Fibroblast of skin of left biceps (primary cell): ENCODE results near the gene AP3B1.
A peak's percentile ranks its signal among the peaks of the same experiment; 100 is the strongest.

ENCODE experiments used
- DNase-seq, 2 experiments: peaks; one replicate each; pipeline ENCODE4 v3.0.0-alpha.2; 2013; ENCODE audit warnings: low read depth in 2 of 2

Gene AP3B1

DNA sequence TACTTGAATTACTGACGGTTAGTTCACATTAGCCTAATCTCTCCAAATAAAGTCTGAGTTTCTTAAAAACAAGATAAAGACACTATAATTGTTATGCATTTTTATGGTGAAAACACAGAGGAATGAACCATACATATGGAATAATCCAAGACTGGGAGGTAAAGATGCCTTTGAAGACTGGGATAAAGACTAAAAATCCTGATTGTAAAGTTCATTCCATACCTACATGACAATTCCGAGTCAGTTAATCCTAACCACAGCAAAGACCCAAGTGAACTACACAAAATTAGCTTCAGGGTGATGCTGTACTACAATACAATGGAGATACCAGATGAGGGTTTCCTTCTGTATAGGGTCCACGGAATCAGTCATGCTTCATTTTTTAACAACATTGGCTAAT, 6.3 kb downstream of the AP3B1 start:
- no peak for DNase-seq

DNA sequence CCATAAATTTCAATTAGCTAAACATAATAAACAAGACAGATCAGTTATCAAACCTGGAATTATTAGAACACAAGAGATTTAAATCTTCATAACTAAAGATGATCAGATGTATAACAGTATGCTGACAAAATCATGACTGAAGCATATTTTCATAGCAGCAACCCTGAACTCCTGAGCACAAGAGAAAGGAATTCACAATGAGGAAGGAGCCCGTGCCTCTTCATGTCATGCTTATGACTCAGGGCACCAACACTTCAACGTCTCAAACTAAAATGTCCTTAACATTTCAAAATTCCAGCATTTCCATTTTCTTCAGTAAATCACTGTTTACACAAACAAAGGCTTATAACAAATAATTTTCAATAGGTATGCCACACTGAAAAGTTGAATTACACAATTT, 6.7 kb downstream of the AP3B1 start:
- DNase-seq: peak; percentile 41 to 48

DNA sequence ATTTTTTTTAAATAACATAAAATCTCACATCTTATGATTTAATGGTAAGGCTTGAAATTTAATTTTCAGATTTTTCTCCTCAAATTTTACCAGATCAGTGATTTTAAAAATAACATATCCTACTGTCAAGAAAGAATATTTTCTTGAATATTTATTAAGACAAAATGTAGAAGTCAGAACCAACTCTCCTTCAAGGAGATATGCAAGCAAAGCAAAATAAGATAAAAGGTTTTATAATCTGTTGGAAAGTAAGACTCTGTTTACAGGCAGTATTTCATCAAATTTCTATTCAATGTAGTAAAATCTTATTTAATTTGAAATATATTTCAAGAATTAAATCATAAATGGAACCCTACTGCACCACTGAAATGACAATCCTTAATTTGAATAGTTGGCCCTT, 7.3 kb downstream of the AP3B1 start:
- no peak for DNase-seq

DNA sequence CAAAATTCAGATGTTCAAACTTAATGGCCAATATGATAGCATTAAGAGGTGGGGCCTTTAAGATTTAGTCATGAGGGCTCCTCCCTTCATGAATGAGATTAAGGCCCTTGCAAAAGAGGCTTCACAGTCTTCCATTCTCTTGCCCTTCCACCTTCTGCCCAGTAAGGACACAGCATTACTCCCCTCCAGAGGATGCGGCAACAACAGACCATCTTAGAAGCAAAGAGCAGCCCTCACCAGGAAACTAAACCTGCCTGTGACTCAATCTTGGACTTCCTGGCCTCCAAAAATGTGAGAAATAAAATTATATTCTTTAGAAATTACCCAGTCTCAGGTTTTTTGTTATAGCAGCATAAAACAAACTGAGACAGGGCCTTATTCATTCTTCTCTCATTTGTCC, 8.2 kb downstream of the AP3B1 start:
- no peak for DNase-seq

DNA sequence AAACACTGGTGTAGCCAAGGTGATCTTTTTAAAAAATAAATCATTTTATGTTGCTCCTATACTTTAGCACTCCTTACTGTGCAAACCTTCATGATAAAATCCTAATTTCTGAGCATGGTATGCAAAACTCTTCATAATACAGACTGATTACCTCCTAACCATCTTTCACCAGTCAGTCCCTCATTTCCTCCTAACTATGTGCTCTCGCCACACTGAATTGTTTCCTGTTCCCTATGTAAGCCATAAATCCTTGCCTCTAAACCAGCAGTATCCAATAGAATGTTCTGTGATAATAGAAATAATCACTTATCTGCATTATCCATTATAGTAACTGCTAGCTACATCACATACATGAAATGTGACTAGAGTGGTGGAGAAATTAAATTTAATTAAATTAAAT, 10.7 kb downstream of the AP3B1 start:
- no peak for DNase-seq

DNA sequence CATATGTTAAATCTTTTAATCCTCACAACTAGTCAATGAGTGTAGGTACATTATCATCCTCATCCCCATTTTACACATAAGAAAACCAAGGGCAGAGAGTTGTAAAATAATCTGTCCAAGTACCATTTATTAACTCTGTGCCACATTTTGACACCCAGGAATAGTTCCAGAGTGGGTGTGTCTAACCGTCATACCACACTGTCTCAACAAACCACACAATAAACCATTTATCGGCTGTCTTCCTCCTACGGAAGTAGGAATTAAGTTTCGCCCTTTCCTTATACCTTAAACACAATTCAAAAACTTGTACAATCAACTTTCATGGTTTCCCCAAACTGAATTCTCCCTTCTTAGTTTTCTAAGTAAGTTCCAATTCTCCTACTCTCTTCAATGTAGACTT, 11.4 kb downstream of the AP3B1 start:
- DNase-seq: no peak

DNA sequence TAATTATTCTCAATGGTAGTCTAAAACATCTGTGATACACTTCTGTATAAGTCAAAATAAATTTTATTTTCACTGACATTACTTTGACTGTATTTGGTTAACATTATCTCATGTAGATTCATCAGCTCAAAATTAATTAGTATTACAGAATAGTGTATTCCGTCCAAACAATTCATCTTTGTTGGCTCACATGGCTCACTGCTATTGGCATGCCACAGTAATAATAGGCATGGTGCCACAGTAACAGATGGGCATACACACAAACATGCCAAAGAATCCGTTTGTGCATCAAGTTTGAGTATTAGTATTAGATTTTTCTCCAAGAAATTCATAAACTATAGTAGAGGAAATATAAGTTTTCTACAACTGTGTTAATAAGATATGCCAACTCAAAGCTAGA, 14.2 kb downstream of the AP3B1 start:
- DNase-seq: no peak

DNA sequence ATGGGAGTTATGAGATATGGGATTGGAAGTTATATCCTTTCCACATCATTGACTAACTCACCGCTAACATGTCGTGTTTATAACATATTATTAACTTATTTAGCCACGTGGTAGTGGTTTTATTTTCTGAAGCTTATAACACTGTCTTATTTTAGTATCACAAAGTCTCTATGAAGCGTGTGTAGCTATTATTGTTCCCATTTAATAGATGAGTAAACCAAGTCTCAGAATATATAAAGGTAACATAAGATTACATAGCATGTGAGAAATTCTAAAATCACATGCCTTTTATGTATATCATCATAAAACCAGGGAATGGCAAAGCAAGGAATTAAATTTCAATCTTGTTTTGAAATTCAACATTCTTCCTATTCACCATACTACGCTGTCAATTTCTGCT, 15.3 kb downstream of the AP3B1 start:
- no peak for DNase-seq

DNA sequence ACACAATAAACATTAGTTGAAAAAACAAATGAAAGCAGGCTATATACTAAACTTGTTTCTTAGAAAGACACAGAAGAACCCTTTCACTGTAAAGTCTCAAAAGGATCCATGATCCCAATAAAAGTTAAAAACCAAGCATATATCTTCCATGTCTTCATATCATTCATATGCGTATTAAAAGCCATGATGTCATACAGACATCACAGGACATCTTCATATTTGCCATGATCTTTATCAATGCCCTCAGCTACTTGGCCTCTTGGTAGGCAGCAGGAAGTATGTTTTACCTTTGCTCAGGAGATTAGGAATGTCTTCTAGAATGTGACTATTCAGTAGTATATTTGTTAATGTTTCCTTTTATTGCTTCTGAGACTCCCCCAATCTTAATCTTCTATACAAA, 16.8 kb downstream of the AP3B1 start:
- DNase-seq: no peak

DNA sequence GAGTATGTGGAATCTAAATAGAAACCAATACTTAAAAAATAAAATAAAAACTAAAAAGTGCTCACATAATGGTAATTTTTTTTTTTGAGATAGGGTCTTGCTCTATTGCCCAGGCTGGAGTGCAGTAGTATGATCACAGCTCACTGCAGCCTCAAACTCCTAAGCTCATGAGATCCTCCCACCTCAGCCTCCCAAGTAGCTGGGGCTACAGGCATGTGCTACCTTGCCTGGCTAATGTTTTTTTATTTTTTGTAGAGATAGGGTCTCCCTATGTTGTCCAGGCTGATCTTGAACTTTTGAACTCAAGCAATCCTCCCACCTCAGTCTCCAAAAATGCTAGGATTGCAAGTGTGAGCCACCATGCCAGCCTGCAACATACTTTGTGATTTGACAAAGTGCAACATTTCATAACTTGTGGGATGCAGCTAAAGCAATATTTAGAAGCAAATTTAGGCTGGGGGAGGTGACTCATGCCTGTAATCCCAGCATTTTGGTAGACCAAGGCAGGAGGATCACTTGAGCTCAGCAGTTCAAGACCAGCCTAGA, 18.4 kb downstream of the AP3B1 start:
- DNase-seq: no peak

DNA sequence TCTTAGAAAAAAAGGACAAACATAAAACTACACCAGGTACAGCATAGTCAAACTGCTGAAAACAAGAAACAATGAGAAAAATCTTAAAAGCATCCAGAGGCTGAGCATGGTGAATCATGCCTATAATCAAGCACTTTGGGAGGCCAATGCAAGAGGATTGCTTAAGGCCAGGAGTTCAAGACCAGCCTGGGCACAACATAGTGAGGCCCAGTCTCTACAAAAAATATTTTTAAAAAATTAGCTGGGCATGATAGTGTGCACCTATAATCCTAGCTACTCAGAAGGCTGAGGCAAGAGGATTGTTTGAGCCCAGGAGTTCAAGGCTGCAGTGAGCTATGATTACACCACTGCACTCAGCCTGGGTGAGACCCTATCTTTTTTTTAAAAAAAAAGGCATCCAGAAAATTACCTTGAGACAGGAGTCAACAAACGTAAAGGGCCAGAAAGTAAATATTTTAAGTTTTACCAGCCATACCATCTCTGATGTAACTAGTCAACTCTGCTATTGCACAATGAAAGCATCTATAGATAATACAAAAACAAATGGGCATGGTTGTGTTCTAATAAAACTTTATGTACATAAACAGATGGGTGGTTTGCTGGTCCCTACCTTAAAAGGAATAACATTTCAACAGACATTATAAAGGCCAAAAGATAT, 19.8 kb downstream of the AP3B1 start:
- no peak for DNase-seq

DNA sequence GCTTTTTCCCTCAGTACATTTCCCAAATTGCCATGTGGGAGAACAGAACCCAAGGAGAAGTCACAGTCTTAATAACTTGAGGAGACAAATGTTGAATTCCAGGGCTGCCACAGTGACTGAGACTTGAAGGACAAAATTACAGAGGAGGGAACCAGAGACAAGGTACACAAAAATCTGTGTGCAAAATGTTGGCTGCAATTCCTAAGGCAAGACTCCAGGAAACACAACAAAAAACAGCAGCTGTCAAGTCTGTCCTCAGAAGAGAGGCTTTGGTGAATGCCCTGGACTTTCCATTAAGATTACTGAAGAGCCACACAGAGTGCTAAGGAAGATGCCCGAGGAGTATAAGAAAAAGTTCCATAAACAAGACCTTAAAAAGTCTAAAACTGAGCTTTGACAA, 21.1 kb downstream of the AP3B1 start:
- DNase-seq: no peak

DNA sequence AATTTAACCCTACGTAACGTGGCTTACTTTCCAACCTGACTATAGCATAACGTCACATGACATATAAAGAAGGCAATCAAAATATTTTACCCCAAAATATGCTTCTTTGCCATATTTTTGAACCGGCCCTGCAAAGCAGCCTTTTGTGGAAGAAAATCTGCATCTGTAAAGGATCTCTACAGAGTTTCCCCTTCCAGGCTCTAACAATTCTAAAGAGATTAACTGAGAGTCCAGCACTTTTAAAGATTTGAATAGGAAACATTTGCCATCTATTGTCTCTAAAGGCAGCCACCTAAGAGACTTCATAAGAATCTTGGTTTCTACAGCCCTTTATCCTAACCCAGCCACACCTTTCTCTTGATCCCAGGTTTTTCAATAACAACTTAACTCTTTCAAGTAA, 22.7 kb downstream of the AP3B1 start:
- no peak for DNase-seq

DNA sequence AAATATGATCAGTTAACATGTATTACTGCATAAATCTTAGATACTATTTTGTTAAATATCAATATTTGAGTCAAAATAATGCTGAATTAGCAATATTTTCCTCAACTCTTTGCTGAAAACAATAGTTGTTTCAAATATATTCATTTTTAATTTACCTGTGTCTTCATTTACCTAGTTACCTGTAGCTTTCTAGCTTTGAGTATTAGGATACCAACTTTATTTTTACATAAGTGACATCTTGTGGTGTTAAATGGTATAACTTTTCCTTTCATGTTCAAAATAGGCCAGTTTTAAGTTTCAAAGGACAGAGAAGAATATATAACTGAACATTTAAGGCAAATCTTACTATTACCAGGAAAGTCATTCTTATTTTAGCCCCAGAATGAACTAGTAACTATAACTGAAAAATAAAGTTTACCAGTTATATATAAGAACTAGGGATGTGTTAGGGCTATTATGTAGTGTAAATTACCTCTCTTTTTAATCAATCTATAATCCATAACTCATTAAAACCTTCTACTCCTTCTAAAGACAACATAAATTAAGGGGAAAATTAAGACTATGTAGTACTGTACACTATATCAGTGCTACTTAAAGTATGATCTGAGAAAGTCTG, 25.3 kb downstream of the AP3B1 start:
- DNase-seq: no peak

DNA sequence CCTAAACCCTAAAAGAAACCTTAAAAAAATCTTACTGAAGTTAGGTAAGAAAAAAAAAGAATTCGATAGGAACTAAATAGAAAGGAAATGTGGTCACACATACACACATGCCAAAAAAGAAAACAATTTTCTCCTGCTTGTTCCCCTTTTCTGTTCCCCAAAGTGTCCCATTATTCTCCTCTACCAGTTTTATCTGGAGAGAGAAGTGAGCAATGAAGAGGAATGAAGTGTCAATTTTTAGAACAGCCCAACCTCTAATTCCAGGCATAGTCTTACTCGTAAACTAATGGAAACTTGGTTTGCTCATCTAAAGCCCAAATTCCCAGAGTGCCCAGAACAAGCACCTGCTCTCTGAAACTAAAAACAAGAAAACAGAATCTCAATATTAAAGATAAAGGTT, 26.1 kb downstream of the AP3B1 start:
- no peak for DNase-seq

DNA sequence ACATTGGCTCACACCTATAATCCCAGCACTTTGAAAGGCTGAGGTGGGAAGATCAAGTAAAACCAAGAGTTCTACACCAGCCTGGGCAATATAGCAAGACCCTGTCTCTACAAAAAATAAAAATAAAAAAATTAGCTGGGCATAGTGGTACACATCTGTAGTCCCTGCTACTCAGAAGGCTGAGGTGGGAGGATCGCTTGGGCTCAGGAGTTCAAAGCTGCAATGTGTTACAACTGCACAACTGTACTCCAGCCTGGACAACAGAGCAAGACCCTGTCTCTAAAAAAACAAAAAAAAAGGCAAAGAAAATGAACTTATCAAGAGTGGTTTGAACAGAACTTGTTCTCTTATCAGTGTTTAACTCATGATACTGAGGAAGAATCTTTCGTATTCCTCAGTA, 29.3 kb downstream of the AP3B1 start:
- no peak for DNase-seq

DNA sequence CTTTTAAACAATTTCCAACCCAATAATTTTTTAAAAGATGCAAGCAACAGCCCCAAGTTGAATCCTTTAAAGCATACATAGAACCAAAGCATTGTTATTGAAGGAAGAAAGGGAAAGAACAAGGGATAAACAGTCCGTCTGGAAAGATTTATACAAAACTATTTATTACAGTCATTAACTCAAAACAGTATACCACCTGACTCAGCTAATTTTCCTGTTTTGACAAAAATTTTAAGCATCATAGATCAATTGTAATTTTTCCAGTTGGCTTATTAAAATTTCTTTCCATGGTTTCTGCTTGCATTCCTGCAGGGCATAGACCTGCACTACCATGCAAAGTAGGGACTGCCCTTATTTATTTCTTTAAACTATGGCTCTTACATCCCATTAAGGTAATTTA, 29.9 kb downstream of the AP3B1 start:
- no peak for DNase-seq

DNA sequence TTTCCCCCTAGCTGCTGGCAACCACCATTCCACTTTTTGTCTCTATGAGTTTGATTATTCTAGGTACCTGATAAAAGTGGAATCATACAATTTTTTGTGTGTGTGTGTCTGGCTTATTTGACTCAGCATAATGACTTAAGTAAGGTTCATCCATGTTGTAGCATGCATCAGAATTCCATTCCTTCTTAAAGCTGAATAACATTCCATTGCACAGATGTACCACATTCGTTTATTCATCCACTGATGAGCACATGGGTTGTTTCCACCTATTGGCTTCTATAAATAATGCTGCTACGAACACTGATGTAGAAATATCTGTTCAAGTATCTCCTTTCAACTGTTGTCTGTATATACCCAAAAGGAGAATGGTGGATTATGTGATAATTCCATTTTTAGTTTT, 33.7 kb downstream of the AP3B1 start:
- DNase-seq: no peak

DNA sequence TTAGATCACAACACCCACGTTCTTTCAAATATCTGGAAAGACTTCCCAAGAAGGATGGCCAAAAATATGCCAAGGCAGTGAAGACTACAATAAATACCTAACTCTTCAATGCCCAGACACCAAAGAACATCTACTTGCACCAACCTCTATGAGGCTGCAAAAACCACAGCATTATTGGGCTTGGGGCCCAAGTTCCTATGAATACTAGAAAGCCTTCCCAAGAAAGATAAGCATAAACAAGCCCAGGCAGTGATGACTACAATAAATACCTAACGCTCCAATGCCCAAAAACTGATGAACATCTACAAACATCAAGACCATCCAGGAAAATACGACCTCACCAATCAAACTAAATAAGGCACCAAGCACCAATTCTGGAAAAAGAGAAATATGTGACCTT, 41.3 kb downstream of the AP3B1 start:
- no peak for DNase-seq

DNA sequence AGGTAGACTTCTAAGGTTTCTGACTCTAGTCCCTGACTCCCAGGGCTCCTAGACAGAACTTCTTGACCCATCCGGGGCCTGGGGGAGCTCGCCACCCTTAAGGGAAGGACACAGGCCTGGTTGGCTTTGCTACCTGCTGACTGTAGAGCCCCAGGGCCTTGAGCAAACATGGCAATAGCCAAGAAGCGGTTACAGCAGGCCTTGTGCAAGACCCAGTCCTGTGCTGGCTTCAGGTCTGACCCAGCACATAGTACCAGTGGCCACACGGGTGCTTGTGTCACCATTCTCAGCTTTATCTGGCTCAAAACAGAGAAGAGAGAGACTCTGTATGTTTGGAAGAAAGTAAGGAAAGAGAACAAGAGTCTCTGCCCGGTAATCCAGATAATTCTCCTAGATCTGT, 41.8 kb downstream of the AP3B1 start:
- no peak for DNase-seq

DNA sequence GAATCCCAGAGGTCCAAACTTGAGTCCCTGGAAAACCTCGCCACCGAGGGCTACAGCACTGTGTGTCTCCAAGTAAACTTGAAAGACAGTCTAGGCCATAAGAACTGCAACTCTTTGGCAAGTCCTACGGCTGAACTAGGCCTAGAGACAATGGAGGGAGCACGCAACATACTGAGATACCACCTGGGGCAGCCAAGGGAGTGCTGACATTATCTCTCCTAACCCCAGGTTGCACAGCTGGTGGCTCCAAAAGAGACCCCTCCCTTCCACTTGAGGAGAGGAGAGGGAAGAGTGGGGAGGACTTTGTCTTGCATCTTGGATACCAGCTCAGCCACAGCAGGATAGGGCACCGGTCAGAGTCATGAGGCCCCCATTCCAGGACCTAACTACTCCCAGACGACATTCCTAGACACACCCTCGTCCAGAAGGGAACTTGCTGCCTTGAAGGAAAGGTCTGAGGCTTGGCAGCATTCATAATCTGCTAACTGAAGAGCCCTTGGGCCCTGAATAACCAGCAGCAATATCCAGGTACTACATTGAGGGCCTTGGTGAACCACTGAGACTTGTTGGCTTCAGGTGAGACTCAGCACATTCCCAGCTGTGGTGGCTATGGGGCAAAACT, 42.7 kb downstream of the AP3B1 start:
- no peak for DNase-seq

DNA sequence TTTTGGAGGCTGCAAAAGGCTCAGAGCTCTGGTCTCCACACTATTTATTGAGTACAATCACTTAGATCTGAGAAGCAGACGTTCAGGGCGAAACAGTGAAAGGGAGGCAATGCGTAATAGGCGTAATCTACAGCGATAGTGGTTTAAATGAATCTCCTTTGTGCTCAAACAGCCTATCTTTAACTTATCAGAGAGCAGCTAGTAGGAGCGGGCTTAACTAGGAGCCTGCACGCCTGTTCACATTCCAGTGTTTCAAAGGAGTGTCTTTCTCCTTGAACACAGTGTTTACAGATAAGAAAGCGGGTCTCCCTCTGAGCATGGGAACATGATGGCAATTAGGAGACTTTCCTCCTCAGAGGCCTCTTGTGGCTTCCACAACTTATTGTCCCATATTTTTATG, 49.4 kb downstream of the AP3B1 start:
- no peak for DNase-seq

DNA sequence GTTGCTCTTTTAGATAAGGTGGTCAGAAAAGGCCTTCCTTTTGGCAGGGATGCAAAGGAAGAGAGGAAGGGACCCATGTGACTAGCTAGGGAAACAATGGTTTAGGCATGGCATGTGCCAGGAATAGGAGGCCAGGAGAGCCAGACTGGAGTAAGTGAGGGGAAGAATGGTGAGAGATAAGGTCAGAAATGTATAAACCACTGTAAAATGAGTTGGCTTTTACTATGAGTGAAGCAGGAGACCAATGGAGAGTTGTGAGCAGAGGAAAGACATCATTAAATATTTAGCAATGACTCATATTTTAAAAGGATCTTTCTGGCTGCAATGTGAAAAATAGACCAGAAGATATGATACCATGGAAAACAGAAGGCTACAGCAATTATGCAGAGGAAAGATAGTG, 50.9 kb downstream of the AP3B1 start:
- peak; percentile 24 for DNase-seq
